NCI-H187 treated with DMSO at 0.1 percent for 48 hours (cell line): ENCODE data around the gene NKD2.
"Not testable (repeated sequence)": the region's sequence is repeated elsewhere in the genome, so short reads cannot be mapped to it uniquely, and the experiment has no call there.

Experiments used
- DNase-seq: peaks from one replicate; lab custom pipeline; 2025; lab: John Stamatoyannopoulos, UW

Gene NKD2

GRCh38 chr5:1073239-1074102, 64.9 kb downstream of the NKD2 start:
- DNase-seq: no peak

GRCh38 chr5:1074226-1074625, 65.6 kb downstream of the NKD2 start:
- no peak for DNase-seq

- no peak for DNase-seq
Observed at GRCh38 chr5:1074816-1075554, 66.4 kb downstream of the NKD2 start.

- no peak for DNase-seq
Observed at GRCh38 chr5:1075555-1075881, 66.9 kb downstream of the NKD2 start.

GRCh38 chr5:1075931-1076330, 67.3 kb downstream of the NKD2 start:
- no peak for DNase-seq

GRCh38 chr5:1076406-1076805, 67.8 kb downstream of the NKD2 start:
- DNase-seq: no peak

GRCh38 chr5:1077026-1077425, 68.4 kb downstream of the NKD2 start:
- no peak for DNase-seq

- no peak for DNase-seq
Observed at GRCh38 chr5:1077491-1078020, 69.0 kb downstream of the NKD2 start.

GRCh38 chr5:1078206-1078605, 69.6 kb downstream of the NKD2 start:
- DNase-seq: no peak

GRCh38 chr5:1078851-1079250, 70.2 kb downstream of the NKD2 start:
- DNase-seq: no peak

GRCh38 chr5:1079486-1079885, 70.9 kb downstream of the NKD2 start:
- DNase-seq: no peak

GRCh38 chr5:1079961-1080360, 71.4 kb downstream of the NKD2 start:
- no peak for DNase-seq

GRCh38 chr5:1080432-1080831, 71.8 kb downstream of the NKD2 start:
- no peak for DNase-seq

GRCh38 chr5:1081519-1081918, 72.9 kb downstream of the NKD2 start:
- DNase-seq: no peak

GRCh38 chr5:1083026-1083425, 74.4 kb downstream of the NKD2 start:
- DNase-seq: not testable (repeated sequence)

GRCh38 chr5:1083823-1084605, 75.4 kb downstream of the NKD2 start:
- DNase-seq: no peak

GRCh38 chr5:1085391-1085790, 76.8 kb downstream of the NKD2 start:
- no peak for DNase-seq

- no peak for DNase-seq
Observed at GRCh38 chr5:1086137-1086536, 77.5 kb downstream of the NKD2 start.

GRCh38 chr5:1086871-1087270, 78.3 kb downstream of the NKD2 start:
- no peak for DNase-seq

GRCh38 chr5:1087428-1087827, 78.8 kb downstream of the NKD2 start:
- DNase-seq: no peak

GRCh38 chr5:1088031-1088430, 79.4 kb downstream of the NKD2 start:
- DNase-seq: no peak
